GM23338 (cell line): ENCODE data around the gene GAL3ST2. TPM values are rescaled to one million over a fixed set of nuclear protein-coding genes. Genes with fewer than 3 reads are reported as not detected.

Experiments used
- ATAC-seq: fragments of 200-7000 bp; cut with Tn5 transposase; 3 replicates; pipeline ENCODE4 v1.9.1; 2020
- DNase-seq: peaks from one replicate; pipeline ENCODE4 v3.0.0-alpha.2; 2015; ENCODE audit warnings: low spot score
- H2AFZ ChIP-seq: fragments of 200-600 bp; sonication (generic); 2 replicates; pipeline ENCODE4 v1.8.0; 2016; ENCODE audit warnings: antibody characterized with exemption, mild to moderate bottlenecking, moderate library complexity
- H3F3A ChIP-seq: fragments of 200-600 bp; sonication (generic); replicated peaks from 2 replicates; pipeline ENCODE4 v1.8.0; 2017; ENCODE audit warnings: antibody characterized with exemption, mixed run types, low read depth
- H3K27ac ChIP-seq: fragments of 200-600 bp; sonication (generic); 2 replicates; pipeline ENCODE4 v1.6.1; 2016; ENCODE audit warnings: low read depth
- H3K27me3 ChIP-seq: fragments of 200-600 bp; sonication (generic); 2 replicates; pipeline ENCODE4 v1.8.0; 2016; ENCODE audit warnings: mild to moderate bottlenecking, mixed run types, moderate library complexity; ENCODE audit not compliant: insufficient read depth
- H3K36me3 ChIP-seq: fragments of 200-600 bp; sonication (generic); 2 replicates; pipeline ENCODE4 v1.8.0; 2016; ENCODE audit warnings: mild to moderate bottlenecking; ENCODE audit not compliant: insufficient read depth
- H3K4me1 ChIP-seq: fragments of 200-600 bp; sonication (generic); 2 replicates; pipeline ENCODE4 v1.8.0; 2016; ENCODE audit warnings: mild to moderate bottlenecking, moderate library complexity; ENCODE audit not compliant: insufficient read depth
- H3K4me2 ChIP-seq: fragments of 200-600 bp; sonication (generic); 2 replicates; pipeline ENCODE4 v1.7.1; 2017; ENCODE audit warnings: mixed run types
- H3K4me3 ChIP-seq: fragments of 200-600 bp; sonication (generic); 2 replicates; pipeline ENCODE4 v1.6.1; 2016; ENCODE audit warnings: mixed run types
- H3K79me2 ChIP-seq: fragments of 200-600 bp; sonication (generic); replicated peaks from 2 replicates; pipeline ENCODE4 v1.8.0; 2017; ENCODE audit warnings: mild to moderate bottlenecking; ENCODE audit not compliant: insufficient read depth
- H3K9me2 ChIP-seq: fragments of 200-600 bp; sonication (generic); 2 replicates; pipeline ENCODE4 v1.8.0; 2017; ENCODE audit not compliant: insufficient read depth
- H4K20me1 ChIP-seq: fragments of 200-600 bp; sonication (generic); replicated peaks from 2 replicates; pipeline ENCODE4 v1.8.0; 2017; ENCODE audit warnings: mild to moderate bottlenecking; ENCODE audit not compliant: insufficient read depth
- H3K27ac Mint-ChIP-seq: 2 replicates; pipeline ENCODE4 v1.8.0; 2020; ENCODE audit warnings: inconsistent platforms, mild to moderate bottlenecking, moderate library complexity, mixed read lengths
- H3K27me3 Mint-ChIP-seq: 3 replicates; pipeline ENCODE4 v1.8.0; 2022; ENCODE audit warnings: low read depth, mild to moderate bottlenecking, moderate library complexity, mixed read lengths, inconsistent platforms; ENCODE audit not compliant: insufficient read depth, poor library complexity
- H3K36me3 Mint-ChIP-seq: 3 replicates; pipeline ENCODE4 v1.8.0; 2021; ENCODE audit warnings: low read depth, mild to moderate bottlenecking, inconsistent platforms, moderate library complexity, mixed read lengths
- H3K4me1 Mint-ChIP-seq: 3 replicates; pipeline ENCODE4 v1.8.0; 2020; ENCODE audit warnings: mild to moderate bottlenecking, inconsistent platforms, mixed read lengths
- H3K4me3 Mint-ChIP-seq: 3 replicates; pipeline ENCODE4 v1.8.0; 2021; ENCODE audit warnings: moderate library complexity, mild to moderate bottlenecking, inconsistent platforms, mixed read lengths
- H3K9me3 Mint-ChIP-seq: 3 replicates; pipeline ENCODE4 v1.8.0; 2020; ENCODE audit warnings: moderate library complexity, mild to moderate bottlenecking, inconsistent platforms, mixed read lengths
- CTCF ChIP-seq, 2 experiments: fragments of 200-600 bp in 1 of 2; sonication (generic) in 1 of 2; conservative IDR thresholded peaks; 2 replicates each; pipeline versions ENCODE4 v1.5.1 to v1.6.1; 2016 to 2017; ENCODE audit warnings: antibody characterized with exemption in 2 of 2, low read depth in 2 of 2, mild to moderate bottlenecking in 2 of 2, moderate library complexity in 1 of 2
- EZH2 ChIP-seq: fragments of 200-600 bp; sonication (generic); IDR thresholded peaks from one replicate; pipeline ENCODE4 v1.8.0; 2017; ENCODE audit warnings: antibody characterized with exemption, mild to moderate bottlenecking, low read depth; ENCODE audit not compliant: unreplicated experiment
- EZH2phosphoT487 ChIP-seq: fragments of 200-600 bp; sonication (generic); IDR thresholded peaks from one replicate; pipeline ENCODE4 v1.8.1; 2018; ENCODE audit warnings: antibody characterized with exemption; ENCODE audit not compliant: unreplicated experiment
- NANOG ChIP-seq: IDR thresholded peaks from 2 replicates; pipeline ENCODE4 v1.6.1; 2016; ENCODE audit warnings: antibody characterized with exemption, borderline replicate concordance
- POLR2AphosphoS5 ChIP-seq: IDR thresholded peaks from 2 replicates; pipeline ENCODE4 v1.6.1; 2016; ENCODE audit warnings: antibody characterized with exemption, low read depth
- STAT1 ChIP-seq: IDR thresholded peaks from one replicate; pipeline ENCODE4 v1.6.1; 2016; ENCODE audit warnings: antibody characterized with exemption; ENCODE audit not compliant: unreplicated experiment
- ZNF114 ChIP-seq: fragments of 250-450 bp; sonication (Bioruptor Pico); IDR thresholded peaks from 2 replicates; pipeline ENCODE4 v1.5.0; 2020; ENCODE audit warnings: mild to moderate bottlenecking, moderate library complexity
- ZNF331 ChIP-seq: fragments of 250-450 bp; sonication (Bioruptor Pico); IDR thresholded peaks from 2 replicates; pipeline ENCODE4 v1.5.0; 2020; ENCODE audit warnings: low read depth, mild to moderate bottlenecking, moderate library complexity
- polyA plus RNA-seq: library from polyadenylated mRNA; unstranded; fragments of >200 nt; fragmentation: Nextera tagmentation; extraction: Ambion mirVana; gene quantifications from 2 replicates; pipeline ENCODE4 v1.2.1, GENCODE V29; 2016
- total RNA-seq: library from RNA; depleted of rRNA; stranded (reverse); fragments of >200 nt; shearing (Covaris generic); gene quantifications from 2 replicates; pipeline ENCODE4 v1.2.3, GENCODE V29; 2014
- TF ChIP-seq, protein P1 (sequence below): IDR thresholded peaks from one replicate; pipeline ENCODE4 v1.6.1; 2018; ENCODE audit warnings: antibody characterized with exemption; ENCODE audit not compliant: unreplicated experiment
- TF ChIP-seq, protein P2 (sequence below): IDR thresholded peaks from 2 replicates; pipeline ENCODE4 v1.6.1; 2016; ENCODE audit warnings: antibody characterized with exemption

The GAL3ST2 gene
- total and polyA plus RNA-seq, 2 experiments from 2014 or later, result 0.19 to 0.24 TPM

DNA sequence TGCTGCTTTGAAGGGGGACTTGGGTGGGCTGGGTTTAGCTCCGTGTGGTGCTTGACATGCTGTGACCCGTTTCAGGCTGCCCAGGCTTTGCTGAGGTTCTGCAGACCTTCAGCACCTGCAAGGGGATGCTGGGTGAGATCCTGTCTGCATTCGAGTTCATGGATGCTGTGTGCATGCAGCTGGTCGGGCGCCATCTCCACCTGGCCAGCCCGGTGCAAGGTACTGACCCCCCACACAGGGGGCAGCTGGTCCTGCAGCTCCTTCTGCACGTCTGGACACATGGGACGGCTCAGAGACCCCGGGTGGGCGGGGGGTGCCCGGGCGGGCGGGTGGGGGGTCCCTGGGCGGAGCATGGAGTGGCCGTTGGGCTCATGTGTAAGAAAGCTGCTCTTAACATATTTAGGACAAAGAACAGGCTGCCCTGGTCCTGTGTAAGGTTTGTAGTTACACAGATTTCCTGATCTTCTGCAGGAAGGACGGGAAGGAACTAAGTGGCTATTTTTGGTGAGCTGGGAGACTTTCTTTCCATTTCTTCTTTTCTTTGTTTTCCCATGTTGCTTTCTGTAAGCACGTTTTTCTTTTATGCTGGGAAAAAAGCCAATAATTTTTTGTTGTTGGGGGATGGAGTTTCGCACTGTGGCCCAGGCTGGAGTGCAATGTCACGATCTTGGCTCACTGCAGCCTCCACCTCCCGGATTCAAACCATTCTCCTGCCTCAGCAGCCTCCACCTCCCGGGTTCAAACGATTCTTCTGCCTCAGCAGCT is 26.4 kb upstream of the GAL3ST2 start:
- H3K4me2 ChIP-seq, result no peak overlapping the region
- H4K20me1 ChIP-seq, result no peaks in the 10 kb centered on the region
- DNase-seq (no peak), ATAC-seq (no peak)
- H3K4me1 Mint-ChIP-seq, result no peaks in the 10 kb centered on the region
- H3K4me1 ChIP-seq, result no peaks in the 10 kb centered on the region
- no peaks in the 10 kb centered on the region for H3K27me3 ChIP-seq
- H3K27me3 Mint-ChIP-seq, result peaks cover 2% of the 10 kb centered on the region
- TF ChIP-seq STAT1 (no peak), NANOG (no peak), CTCF (conservative IDR thresholded peaks at IDR 0.05; ENCODE audit: low read depth in 2 of 2) (no peak)
- TF ChIP-seq, protein P1, sequence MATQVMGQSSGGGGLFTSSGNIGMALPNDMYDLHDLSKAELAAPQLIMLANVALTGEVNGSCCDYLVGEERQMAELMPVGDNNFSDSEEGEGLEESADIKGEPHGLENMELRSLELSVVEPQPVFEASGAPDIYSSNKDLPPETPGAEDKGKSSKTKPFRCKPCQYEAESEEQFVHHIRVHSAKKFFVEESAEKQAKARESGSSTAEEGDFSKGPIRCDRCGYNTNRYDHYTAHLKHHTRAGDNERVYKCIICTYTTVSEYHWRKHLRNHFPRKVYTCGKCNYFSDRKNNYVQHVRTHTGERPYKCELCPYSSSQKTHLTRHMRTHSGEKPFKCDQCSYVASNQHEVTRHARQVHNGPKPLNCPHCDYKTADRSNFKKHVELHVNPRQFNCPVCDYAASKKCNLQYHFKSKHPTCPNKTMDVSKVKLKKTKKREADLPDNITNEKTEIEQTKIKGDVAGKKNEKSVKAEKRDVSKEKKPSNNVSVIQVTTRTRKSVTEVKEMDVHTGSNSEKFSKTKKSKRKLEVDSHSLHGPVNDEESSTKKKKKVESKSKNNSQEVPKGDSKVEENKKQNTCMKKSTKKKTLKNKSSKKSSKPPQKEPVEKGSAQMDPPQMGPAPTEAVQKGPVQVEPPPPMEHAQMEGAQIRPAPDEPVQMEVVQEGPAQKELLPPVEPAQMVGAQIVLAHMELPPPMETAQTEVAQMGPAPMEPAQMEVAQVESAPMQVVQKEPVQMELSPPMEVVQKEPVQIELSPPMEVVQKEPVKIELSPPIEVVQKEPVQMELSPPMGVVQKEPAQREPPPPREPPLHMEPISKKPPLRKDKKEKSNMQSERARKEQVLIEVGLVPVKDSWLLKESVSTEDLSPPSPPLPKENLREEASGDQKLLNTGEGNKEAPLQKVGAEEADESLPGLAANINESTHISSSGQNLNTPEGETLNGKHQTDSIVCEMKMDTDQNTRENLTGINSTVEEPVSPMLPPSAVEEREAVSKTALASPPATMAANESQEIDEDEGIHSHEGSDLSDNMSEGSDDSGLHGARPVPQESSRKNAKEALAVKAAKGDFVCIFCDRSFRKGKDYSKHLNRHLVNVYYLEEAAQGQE, result no peak
- no peak overlapping the region for H3K27ac Mint-ChIP-seq
- H3K9me3 Mint-ChIP-seq, result no peaks in the 10 kb centered on the region
- H3K4me3 ChIP-seq, result no peak overlapping the region
- no peaks in the 10 kb centered on the region for H3K36me3 ChIP-seq
- H3K4me3 Mint-ChIP-seq, result no peak overlapping the region
- peaks cover 29% of the 10 kb centered on the region for H3K36me3 Mint-ChIP-seq
- H3K9me2 ChIP-seq, result no peaks in the 10 kb centered on the region
- no peak overlapping the region for H2AFZ ChIP-seq
- H3F3A ChIP-seq, result no peaks in the 10 kb centered on the region
- no peaks in the 10 kb centered on the region for H3K79me2 ChIP-seq
- H3K27ac ChIP-seq, result no peak overlapping the region

- H3K27ac ChIP-seq, result no peak overlapping the region
- no peaks in the 10 kb centered on the region for H3K27me3 ChIP-seq
- Mint-ChIP-seq H3K36me3 (peaks cover 20% of the 10 kb centered on the region), H3K27ac (no peak overlapping the region), H3K4me1 (no peaks in the 10 kb centered on the region), H3K9me3 (no peaks in the 10 kb centered on the region), H3K27me3 (peaks cover 2% of the 10 kb centered on the region), H3K4me3 (no peak overlapping the region)
- no peaks in the 10 kb centered on the region for H3K9me2 ChIP-seq
- ATAC-seq, result no peak
- H3K4me2 ChIP-seq, result no peak overlapping the region
- no peaks in the 10 kb centered on the region for H3K4me1 ChIP-seq
- DNase-seq, result no peak
- H3F3A ChIP-seq, result no peaks in the 10 kb centered on the region
- H3K36me3 ChIP-seq, result no peaks in the 10 kb centered on the region
- no peak overlapping the region for H2AFZ ChIP-seq
- no peaks in the 10 kb centered on the region for H3K79me2 ChIP-seq
- no peaks in the 10 kb centered on the region for H4K20me1 ChIP-seq
- no peak overlapping the region for H3K4me3 ChIP-seq
- TF ChIP-seq POLR2AphosphoS5 (no peak), ZNF331 (CRISPR knock-in tag) (no peak), STAT1 (no peak), EZH2phosphoT487 (no peak), CTCF (conservative IDR thresholded peaks at IDR 0.05; ENCODE audit: low read depth in 2 of 2) (no peak), EZH2 (no peak), ZNF114 (no peak), NANOG (no peak)
- TF ChIP-seq, protein P2, sequence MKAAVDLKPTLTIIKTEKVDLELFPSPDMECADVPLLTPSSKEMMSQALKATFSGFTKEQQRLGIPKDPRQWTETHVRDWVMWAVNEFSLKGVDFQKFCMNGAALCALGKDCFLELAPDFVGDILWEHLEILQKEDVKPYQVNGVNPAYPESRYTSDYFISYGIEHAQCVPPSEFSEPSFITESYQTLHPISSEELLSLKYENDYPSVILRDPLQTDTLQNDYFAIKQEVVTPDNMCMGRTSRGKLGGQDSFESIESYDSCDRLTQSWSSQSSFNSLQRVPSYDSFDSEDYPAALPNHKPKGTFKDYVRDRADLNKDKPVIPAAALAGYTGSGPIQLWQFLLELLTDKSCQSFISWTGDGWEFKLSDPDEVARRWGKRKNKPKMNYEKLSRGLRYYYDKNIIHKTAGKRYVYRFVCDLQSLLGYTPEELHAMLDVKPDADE, result no peak
- TF ChIP-seq, protein P1, result no peak
Observed at GRCh38 chr2:241751152-241751551, 25.5 kb upstream of the GAL3ST2 start.
